HG03432 (cell line): Measurements from ENCODE around the gene SUPT3H.
"Not testable (repeated sequence)": the region's sequence is repeated elsewhere in the genome, so short reads cannot be mapped to it uniquely, and the experiment has no call there.

Experiments
- ATAC-seq: cut with Tn5 transposase; IDR thresholded peaks from one replicate; pipeline ENCODE4 v1.9.1; 2021; ENCODE audit warnings: mild to moderate bottlenecking, moderate library complexity; ENCODE audit not compliant: unreplicated experiment

The SUPT3H gene

DNA sequence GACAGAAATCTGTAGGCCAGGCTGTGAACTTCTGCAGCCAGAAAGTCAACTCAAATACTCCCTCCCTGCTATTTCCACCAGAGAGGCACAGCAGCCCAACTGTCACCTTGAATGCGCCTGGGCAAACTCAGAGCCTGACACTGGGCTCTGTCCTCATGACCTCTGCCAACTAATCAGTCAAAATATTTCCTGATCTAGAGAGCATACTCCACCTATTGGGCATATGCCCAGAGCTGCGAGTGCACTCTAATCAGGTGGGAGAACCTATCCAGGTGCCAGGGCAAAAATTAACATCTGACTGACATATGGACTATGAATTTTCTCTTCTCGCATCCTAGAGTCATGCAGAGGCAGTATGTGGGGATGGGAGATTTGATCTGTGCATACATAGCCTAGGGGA lies 455.9 kb downstream of the SUPT3H start:
- no peak for ATAC-seq

DNA sequence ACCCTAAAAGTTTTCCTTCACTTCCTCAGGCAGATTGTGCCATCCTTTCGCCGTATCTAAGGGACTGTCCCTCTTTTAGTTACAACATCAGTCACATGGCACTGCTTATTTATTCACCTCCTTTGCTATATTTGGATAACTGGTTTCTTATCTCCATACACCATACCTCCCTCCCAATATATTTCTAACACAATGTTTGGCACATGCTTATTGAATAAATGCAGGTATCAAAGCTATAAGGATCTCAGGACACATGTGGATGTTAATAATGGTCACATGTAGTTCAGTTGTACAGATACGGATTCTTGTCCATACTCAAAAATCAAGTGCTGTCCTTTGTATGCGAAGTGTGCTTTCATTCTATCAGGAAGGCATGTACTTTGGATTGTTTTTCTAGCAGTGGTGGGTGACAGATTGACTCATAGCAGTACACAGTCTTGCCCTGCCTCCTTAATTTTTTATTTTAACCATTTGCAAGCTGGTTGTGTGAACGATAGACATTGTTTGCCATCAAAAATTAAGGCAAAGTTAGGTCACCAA lies 456.7 kb downstream of the SUPT3H start:
- no peak for ATAC-seq

DNA sequence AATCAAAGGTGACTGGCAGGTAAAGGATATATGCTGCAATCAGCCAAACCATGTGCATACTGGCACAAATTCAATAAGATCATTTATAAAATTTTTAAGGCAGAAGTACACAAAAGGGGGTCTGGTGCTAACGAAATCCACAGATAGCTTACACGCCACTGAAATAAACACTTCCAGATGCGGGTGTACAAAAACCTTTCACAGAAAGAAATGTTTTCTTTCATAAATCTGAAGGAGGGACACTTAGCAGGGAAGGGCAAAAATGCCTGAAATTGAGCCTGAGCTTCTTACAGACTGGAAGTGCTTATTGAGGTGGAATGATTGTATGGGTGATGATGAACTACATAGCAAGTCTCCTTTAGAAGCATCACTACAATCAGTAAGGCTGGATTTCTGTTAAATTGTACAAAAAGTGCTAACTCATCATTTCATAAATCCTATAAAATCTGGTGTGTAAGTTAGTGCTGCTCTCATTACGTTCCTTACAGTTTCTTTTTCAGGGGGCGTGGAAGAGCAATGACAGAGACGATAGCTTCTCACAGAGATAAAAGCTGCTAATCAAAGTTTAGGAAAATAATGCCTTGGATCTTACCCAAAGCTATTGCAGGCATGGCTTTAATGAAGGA lies 458.9 kb downstream of the SUPT3H start:
- ATAC-seq = no peak

DNA sequence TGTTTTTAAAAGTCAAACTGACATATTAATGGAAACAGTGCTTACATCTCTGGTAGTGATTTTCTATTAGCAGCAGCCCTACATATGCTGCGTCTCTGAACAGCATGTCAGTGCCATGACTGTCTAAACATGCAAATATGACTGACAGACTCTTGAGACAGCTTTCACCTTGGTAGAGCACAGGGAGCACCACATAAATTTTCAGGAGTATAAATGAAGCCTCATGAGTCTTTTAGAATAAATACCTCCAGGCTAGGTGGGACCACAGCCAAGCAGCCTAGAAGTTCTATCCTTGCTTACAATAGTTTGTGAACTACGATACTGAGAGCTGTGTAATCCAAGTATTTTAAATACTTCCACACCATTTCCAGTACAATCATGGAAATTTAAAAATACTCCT lies 460.3 kb downstream of the SUPT3H start:
- ATAC-seq = no peak

DNA sequence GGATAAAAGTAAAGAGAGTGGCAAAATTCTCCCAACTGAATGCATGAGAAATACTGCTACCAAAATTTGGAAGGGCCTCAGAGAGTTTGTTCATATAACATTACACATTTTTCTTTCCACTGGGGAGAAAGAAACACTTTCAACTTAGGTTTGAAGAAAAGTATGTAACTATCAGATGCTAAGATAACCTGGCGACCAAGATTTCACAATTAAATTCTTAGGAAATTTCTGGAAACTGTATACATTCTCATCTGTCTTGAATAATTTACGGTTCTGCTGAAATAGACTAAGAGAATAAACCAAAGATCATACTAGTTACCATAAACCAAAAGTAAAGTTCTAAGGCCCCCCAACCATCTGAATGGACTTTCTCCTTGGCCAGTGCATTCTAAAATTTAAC lies 462.6 kb downstream of the SUPT3H start:
- no peak for ATAC-seq

DNA sequence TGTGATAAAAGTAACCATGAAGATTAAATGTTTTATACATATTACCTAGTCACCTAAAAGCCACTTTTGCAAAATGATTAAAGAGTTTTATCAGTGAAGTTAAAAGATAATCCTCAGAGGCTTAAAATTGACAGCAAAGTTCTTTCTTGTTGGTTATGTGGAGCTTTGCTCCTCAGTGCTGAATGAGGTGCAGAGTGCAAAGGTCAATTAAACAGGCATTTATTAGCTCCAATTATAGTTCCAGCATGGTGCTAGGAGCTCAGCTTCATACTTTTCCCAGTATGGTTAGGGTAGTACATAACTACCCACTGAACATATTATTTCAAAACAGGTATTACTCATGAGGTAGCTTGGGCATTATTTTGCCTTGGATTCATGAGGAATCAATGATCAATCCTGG lies 463.6 kb downstream of the SUPT3H start:
- ATAC-seq = no peak

DNA sequence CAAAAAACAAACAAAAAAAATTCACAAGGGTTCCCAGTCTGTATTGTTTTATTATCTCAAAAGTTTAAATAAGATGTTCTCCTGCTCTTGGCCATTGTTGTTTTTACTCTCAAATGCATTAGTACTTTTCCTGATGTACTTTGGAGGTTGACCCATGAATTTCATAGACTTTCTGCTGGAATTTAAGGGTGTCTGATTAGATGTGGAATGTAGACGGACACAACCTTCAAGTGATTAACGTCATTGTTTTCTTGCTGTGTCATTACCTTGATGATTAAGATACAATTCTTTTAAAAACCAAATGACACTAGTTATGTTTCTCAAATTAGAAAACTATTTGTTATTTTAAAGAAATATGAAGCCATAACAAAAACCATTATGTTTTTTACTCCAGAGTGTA lies 471.0 kb downstream of the SUPT3H start:
- ATAC-seq = no peak

DNA sequence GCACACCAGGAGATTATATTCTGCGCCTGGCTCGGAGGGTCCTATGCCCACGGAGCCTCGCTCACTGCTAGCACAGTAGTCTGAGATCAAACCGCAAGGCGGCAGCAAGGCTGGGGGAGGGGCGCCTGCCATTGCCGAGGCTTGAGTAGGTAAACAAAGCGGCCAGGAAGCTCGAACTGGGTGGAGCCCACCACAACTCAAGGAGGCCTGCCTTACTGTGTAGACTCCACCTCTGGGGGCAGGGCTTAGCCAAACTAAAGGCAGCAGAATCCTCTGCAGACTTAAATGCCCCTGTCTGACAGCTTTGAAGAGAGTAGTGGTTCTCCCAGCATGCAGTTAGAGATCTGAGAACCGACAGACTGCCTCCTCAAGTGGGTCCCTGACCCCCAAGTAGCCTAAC lies 477.4 kb downstream of the SUPT3H start:
- not testable (repeated sequence) for ATAC-seq

DNA sequence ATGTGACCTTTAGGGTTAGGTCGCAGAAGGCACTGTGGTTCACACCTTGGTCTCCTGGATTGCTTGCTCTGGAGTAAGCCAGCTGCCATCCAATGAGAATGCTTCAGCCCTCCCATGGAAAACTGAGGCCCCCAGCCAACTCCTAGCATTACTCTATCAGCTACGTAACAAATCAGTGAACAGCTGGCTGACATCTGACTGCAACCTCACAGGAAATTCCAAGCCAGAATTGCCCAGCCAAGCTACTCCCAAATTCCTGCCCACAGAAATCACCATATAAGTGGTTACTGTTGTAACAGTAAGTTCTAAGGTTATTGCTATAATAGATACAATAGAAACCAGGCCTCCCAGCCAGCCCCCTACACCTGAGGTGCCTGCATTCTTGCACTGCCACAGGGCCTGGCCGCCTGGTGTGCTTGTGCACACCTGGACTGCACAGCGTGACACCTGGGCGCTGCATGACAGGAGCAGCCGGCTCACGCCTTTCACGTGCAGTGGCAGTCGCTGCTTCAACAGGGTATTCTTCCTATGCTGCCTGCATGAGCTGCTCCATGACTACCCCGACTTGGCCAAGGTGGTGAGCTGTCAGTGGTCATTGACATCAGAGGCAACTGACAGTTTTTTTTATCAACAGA lies 479.3 kb downstream of the SUPT3H start:
- ATAC-seq = no peak

DNA sequence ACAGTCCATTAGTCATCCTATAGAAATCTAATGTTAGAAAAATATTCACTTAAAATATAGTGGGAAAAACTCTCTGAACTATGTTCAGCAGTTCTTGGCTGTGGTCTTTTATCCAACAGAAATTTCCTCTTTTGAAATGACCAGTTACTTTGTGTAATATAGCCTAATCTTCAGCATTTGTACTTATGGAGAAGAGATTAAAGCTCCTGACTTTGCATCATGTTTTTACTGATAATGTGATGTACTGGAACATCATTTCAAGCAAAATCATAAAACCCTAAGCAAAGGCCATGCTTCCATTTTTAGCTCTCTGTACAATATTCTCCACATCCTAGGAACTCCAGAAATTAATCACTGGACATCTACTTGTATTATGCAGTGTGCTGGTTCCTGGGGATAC lies 480.4 kb downstream of the SUPT3H start:
- no peak for ATAC-seq

DNA sequence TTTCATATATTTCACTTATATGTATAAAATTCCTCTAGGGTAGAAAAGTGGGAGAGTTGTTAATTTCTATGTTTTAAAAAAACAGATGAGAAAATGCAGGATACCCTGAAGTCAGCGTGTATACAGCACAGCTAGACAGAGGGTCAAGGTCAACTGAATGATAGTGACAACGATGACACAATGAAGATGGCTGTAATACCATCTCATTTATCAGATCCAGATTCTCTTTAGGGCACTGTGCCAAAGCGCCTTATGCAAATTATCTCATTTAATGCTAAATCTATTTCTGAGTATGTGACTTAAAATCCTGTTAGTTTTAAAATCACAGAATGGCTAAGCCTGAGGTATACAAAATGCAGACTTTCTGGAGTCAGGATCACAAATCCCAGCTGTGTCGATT lies 481.0 kb downstream of the SUPT3H start:
- no peak for ATAC-seq

DNA sequence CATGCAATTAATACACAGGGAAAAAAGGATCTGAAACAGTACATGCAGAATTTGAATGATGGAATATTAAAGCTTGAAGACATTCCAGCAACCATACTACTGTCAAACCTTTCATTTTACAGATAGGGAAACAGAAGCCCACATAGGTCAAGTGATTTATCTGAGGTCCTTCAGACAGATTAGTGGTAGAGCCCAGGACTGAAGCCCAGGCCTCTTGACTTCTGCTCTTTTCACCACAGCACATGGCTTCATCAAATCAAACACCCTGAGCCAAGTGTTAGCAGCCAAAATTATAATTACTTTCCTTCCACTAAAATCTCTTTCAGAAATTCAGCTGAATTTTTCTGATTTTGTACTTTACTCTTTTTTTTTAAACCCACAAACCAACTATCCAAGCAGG lies 485.2 kb downstream of the SUPT3H start:
- ATAC-seq = no peak

DNA sequence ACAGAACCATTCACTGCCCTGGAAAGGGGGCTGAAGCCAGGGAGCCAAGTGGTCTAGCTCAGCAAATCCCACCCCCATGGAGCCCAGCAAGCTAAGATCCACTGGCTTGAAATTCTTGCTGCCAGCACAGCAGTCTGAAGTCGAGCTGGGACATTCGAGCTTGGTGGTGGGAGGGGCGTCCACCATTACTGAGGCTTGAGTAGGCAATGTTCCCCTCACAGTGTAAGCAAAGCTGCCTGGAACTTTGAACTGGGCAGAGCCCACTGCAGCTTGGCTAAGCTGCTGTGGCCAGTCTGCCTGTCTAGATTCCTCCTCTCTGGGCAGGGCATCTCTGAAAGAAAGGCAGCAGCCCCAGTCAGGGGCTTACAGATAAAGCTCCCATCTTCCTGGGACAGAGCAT lies 498.7 kb downstream of the SUPT3H start:
- ATAC-seq = not testable (repeated sequence)

DNA sequence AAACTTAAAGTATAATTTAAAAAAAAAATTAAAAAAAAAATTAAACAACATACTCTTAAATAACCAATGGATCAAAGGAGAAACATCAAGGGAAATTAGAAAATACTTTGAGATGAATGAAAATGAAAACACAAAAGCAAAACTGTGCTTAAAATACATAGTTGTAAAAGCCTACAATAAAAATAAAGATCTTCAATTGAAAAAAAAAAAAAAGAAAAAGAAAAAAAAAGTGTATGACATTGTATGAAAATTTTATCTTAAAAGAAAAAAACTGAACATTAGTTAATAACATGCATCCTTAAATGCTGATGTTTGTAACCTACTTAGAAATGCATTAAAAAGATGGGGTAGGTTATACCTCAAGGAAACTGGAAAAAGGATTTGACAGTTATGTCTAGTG lies 501.1 kb downstream of the SUPT3H start:
- ATAC-seq = not testable (repeated sequence)

DNA sequence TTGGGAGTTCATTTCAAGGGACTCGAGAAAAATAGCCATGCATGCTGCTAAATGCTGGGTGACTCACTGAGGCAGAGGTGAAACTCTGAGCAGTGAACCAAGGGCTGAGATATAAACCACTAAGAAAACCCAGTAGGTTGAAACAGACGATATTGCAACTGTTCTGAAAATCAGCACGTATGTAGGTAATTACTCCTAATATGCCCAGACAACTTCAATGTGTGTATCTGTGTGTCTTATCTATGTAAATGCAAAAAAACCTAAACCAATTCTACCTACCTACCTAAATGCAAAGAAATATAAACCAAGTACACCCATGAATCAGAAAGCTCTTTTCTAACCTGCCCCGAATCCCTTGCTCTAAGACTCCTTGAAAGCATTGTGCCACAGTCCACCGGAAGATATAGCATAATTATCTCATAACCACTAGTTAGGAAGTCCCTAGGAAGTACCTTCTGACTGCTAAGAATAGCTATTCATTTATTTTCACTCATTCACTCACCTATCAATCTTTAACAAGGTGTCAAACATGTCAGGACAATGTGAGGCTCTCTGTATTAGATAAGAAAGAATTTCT lies 508.3 kb downstream of the SUPT3H start:
- peak; percentile 88 for ATAC-seq

DNA sequence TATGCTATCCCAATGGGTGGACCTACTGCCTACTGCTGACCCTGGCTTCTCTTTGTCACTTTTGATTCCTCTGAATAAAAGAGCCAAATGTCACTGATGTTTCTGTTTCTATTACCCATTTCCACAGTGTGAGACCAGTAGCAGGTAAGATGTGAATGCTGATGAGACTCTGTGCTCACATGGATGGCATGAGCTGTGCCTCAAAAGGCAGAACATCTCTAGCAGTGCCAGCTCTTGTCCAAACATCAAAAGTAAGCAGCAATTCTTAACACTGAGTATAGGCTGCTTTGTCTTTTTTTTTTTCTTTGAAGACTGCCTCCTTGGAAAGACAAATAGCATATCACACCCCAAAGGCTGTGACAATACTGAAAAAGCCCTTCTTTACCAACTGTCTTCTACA lies 508.8 kb downstream of the SUPT3H start:
- peak; percentile 20 for ATAC-seq

DNA sequence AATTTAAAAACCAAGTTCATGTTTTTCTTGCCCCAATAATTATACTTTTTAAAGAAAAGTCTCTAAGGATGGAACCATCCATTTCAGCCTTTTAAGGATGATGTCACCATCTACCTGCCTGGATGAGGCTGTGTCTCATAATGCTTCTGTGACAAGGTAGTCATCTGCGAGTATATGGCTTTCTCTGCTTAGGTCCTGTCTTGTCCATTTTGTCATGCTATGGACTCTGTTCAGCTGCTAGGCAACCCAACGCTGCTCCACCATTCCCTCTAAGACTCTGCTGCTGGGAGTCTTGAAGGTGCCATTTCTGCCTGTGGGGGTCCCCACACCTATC lies 509.4 kb downstream of the SUPT3H start:
- ATAC-seq = peak; percentile 33

DNA sequence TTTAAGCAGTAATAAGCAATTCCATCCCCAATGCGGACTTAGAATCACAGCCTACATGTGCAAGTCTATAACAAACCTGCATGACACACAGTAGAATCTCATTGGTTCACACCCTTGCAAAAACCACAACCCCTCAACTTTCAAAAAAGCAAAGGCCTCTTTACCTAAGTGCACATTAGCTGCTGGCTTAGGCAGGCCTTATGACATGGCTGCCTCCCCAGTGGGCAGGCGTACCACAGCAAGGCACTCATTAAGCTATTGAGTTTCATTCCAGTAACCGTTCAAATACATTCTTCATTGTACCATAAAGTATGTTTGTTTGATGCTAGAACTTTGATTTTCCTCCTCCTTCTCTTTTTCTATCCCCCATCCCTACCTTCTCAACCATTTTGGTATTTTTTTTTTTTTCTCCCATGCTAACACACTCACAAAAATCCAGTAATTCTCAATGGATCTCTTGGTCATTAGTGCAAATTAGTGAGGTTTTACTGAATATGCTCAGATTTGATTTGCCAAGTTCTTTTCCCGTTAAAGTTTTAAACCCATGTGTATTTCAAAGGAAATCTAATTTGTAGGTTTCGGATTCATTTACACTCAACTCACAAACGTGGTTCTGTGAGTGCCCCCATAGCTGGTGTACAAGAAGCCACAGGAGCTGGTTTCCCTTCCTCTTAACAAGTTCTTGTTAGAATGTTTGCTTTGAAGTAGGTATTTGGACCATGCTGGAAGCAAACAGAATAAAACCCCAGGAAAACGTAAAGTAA lies 510.0 kb downstream of the SUPT3H start:
- ATAC-seq = peak; percentile 56

DNA sequence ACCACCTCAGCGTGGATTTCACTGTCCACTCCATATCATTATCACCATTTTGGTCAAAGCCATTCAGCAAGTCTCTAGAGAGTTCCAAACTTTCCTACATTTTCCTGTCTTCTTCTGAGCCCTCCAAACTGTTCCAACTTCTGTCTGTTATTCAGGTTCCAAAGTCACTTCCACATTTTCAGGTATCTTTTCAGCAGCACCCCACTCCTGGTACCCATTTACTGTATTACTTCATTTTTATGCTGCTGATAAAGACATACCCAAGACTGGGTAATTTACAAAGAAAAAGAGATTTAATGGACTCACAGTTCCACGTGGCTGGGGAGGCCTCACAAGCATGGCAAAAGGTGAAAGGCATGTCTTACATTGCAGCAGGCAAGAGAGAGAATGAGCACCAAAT lies 512.5 kb downstream of the SUPT3H start:
- not testable (repeated sequence) for ATAC-seq

DNA sequence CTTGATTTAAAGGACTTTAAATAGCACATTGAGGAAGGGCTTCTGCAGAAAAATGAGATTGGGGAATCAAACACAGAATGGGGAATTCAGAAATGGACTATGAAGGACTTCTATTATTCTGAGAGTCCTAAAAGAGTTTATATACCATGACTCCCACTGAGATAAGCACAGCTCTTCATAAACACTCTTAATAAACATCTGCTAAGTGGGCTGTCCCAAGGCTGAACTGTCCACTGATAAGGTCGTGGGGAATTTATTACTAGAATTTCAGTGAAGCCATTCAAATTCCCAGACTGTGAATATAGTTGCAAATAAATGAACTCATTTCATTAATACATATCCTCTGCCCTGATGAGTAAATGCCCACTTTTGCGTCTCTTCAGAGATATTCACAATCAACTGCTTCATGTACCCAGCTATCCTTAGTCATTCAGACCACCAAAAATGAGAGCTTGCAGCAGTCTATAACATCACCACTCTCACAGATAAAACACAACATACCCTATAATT lies 517.8 kb downstream of the SUPT3H start:
- no peak for ATAC-seq

DNA sequence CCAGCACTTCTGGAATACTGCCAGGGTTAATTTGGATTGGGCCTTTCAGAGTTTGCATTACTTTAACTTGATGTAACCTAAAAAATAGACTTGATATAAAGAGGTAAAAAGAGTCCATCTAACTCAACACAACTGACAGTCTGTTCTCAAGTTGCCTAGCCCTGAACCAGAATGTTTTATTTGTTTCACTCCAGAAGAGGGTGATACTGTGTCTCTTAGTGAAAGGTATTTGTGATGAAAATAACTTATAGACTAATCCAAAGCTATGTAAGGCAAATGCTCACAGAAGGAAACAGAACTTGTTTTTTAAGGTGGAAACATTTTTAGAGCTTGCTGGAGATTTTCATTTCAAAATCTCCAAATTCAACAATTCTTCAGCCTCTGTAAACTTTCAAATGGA lies 518.7 kb downstream of the SUPT3H start:
- ATAC-seq = no peak

DNA sequence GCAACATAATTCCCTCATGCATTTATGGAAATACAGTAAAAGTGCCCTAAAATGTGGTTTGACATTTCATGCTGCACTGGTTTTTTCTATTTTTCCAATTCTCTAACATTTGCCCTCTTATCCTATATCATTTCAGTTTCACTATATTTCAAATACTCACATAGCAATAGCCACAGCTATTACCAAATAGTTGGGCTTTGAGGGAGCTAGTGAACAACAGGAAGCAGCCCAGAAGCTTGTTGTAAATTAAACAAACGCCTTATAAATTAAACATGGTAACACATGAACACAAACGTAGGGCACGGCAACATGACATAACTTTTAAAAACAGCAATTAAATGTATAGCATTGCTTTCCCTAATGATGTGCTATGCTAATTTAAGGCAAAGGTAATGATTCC lies 521.3 kb downstream of the SUPT3H start:
- no peak for ATAC-seq
